ENCODE results near the gene COL25A1. TPM values are rescaled to one million over a fixed set of nuclear protein-coding genes. Genes with fewer than 3 reads are reported as not detected.

Gene COL25A1
- total RNA-seq, 1 donor from 2014 or later = 10.4 TPM

GRCh38 chr4:108933046-108933445, 369.4 kb downstream of the COL25A1 start:
- Histone ChIP-seq H3K36me3 (ENCODE audit: insufficient read depth, low read length) (no peaks in the 10 kb centered on the region), H3K9me3 (ENCODE audit: insufficient read depth, low read depth, low read length) (no peaks in the 10 kb centered on the region), H3K9ac (ENCODE audit: low read length) (no peak overlapping the region), H3K27me3 (ENCODE audit: insufficient read depth, low read length) (no peaks in the 10 kb centered on the region), H4K20me1 (ENCODE audit: insufficient read depth, low read length) (no peaks in the 10 kb centered on the region), H3K4me2 (ENCODE audit: low read length) (no peak overlapping the region), H3K4me1 (ENCODE audit: insufficient read depth, low read length) (no peaks in the 10 kb centered on the region), H3K79me2 (ENCODE audit: insufficient read depth, low read length) (no peaks in the 10 kb centered on the region), H3K27ac (ENCODE audit: low read depth, low read length) (no peak overlapping the region), H2AFZ (ENCODE audit: low read depth, low read length) (no peak overlapping the region), H3K4me3 (ENCODE audit: insufficient read depth, low read depth, low read length) (no peak overlapping the region)
- Mint-ChIP-seq H3K36me3 (ENCODE audit: low read depth, unreplicated experiment) (no peaks in the 10 kb centered on the region), H3K9me3 (ENCODE audit: unreplicated experiment) (peaks cover 2% of the 10 kb centered on the region), H3K27me3 (ENCODE audit: low read depth, unreplicated experiment) (no peaks in the 10 kb centered on the region), H3K4me1 (ENCODE audit: low read depth, unreplicated experiment) (peaks cover 13% of the 10 kb centered on the region), H3K27ac (ENCODE audit: unreplicated experiment) (no peak overlapping the region), H3K4me3 (ENCODE audit: unreplicated experiment) (no peak overlapping the region)
- no peak for TF ChIP-seq CTCF (IDR thresholded peaks at IDR 0.05; ENCODE audit: insufficient read depth, low read depth, low read length)
- TF ChIP-seq EZH2 (IDR thresholded peaks at IDR 0.05; ENCODE audit: insufficient read depth, low read length) = no peak
- FAIRE-seq = no peak
- DNase-seq (ENCODE audit: low read depth) = no peak

GRCh38 chr4:108931926-108932325, 370.5 kb downstream of the COL25A1 start:
- H3K9ac ChIP-seq (ENCODE audit: low read length) = no peak overlapping the region
- Mint-ChIP-seq H3K4me3 (ENCODE audit: unreplicated experiment) (no peak overlapping the region), H3K27ac (ENCODE audit: unreplicated experiment) (no peak overlapping the region), H3K9me3 (ENCODE audit: unreplicated experiment) (peaks cover 2% of the 10 kb centered on the region), H3K4me1 (ENCODE audit: low read depth, unreplicated experiment) (peaks cover 3% of the 10 kb centered on the region), H3K27me3 (ENCODE audit: low read depth, unreplicated experiment) (no peaks in the 10 kb centered on the region), H3K36me3 (ENCODE audit: low read depth, unreplicated experiment) (no peaks in the 10 kb centered on the region)
- no peaks in the 10 kb centered on the region for H3K4me1 ChIP-seq (ENCODE audit: insufficient read depth, low read length)
- no peak overlapping the region for H3K27ac ChIP-seq (ENCODE audit: low read depth, low read length)
- no peaks in the 10 kb centered on the region for H3K79me2 ChIP-seq (ENCODE audit: insufficient read depth, low read length)
- H4K20me1 ChIP-seq (ENCODE audit: insufficient read depth, low read length) = no peaks in the 10 kb centered on the region
- FAIRE-seq (no peak), DNase-seq (ENCODE audit: low read depth) (no peak)
- H3K9me3 ChIP-seq (ENCODE audit: insufficient read depth, low read depth, low read length) = no peaks in the 10 kb centered on the region
- no peak overlapping the region for H3K4me2 ChIP-seq (ENCODE audit: low read length)
- no peak overlapping the region for H3K4me3 ChIP-seq (ENCODE audit: insufficient read depth, low read depth, low read length)
- TF ChIP-seq CTCF (IDR thresholded peaks at IDR 0.05; ENCODE audit: insufficient read depth, low read depth, low read length) (no peak), EZH2 (IDR thresholded peaks at IDR 0.05; ENCODE audit: insufficient read depth, low read length) (no peak)
- H3K27me3 ChIP-seq (ENCODE audit: insufficient read depth, low read length) = no peaks in the 10 kb centered on the region
- no peak overlapping the region for H2AFZ ChIP-seq (ENCODE audit: low read depth, low read length)
- H3K36me3 ChIP-seq (ENCODE audit: insufficient read depth, low read length) = no peaks in the 10 kb centered on the region

- H2AFZ ChIP-seq (ENCODE audit: low read depth, low read length) = no peak overlapping the region
- TF ChIP-seq CTCF (IDR thresholded peaks at IDR 0.05; ENCODE audit: insufficient read depth, low read depth, low read length) = no peak
- H3K27me3 ChIP-seq (ENCODE audit: insufficient read depth, low read length) = no peaks in the 10 kb centered on the region
- no peaks in the 10 kb centered on the region for H4K20me1 ChIP-seq (ENCODE audit: insufficient read depth, low read length)
- no peak for FAIRE-seq
- no peaks in the 10 kb centered on the region for H3K36me3 Mint-ChIP-seq (ENCODE audit: low read depth, unreplicated experiment)
- H3K27me3 Mint-ChIP-seq (ENCODE audit: low read depth, unreplicated experiment) = no peaks in the 10 kb centered on the region
- peaks cover 9% of the 10 kb centered on the region for H3K4me1 Mint-ChIP-seq (ENCODE audit: low read depth, unreplicated experiment)
- no peaks in the 10 kb centered on the region for H3K4me1 ChIP-seq (ENCODE audit: insufficient read depth, low read length)
- no peak overlapping the region for H3K4me3 Mint-ChIP-seq (ENCODE audit: unreplicated experiment)
- no peaks in the 10 kb centered on the region for H3K79me2 ChIP-seq (ENCODE audit: insufficient read depth, low read length)
- H3K9me3 Mint-ChIP-seq (ENCODE audit: unreplicated experiment) = peaks cover 2% of the 10 kb centered on the region
- H3K9me3 ChIP-seq (ENCODE audit: insufficient read depth, low read depth, low read length) = no peaks in the 10 kb centered on the region
- no peak overlapping the region for H3K4me3 ChIP-seq (ENCODE audit: insufficient read depth, low read depth, low read length)
- H3K36me3 ChIP-seq (ENCODE audit: insufficient read depth, low read length) = no peaks in the 10 kb centered on the region
- no peak for DNase-seq (ENCODE audit: low read depth)
- no peak overlapping the region for H3K4me2 ChIP-seq (ENCODE audit: low read length)
- no peak overlapping the region for H3K27ac ChIP-seq (ENCODE audit: low read depth, low read length)
- H3K9ac ChIP-seq (ENCODE audit: low read length) = no peak overlapping the region
- no peak overlapping the region for H3K27ac Mint-ChIP-seq (ENCODE audit: unreplicated experiment)
Observed at GRCh38 chr4:108930186-108930585, 372.3 kb downstream of the COL25A1 start.

Measured in astrocyte (in vitro differentiated cells and primary cell).